OCI-LY1 (cell line): ENCODE measurements around the gene FILIP1.

Experiments
- H2AFZ ChIP-seq: fragments of 200-600 bp; sonication (generic), shearing (Covaris generic); 2 replicates; pipeline ENCODE4 v1.6.0; 2014; ENCODE audit warnings: antibody characterized with exemption, mild to moderate bottlenecking, low read length
- H3F3A ChIP-seq: fragments of 200-600 bp; sonication (generic), shearing (Covaris generic); 2 replicates; pipeline ENCODE4 v1.6.0; 2014; ENCODE audit warnings: mild to moderate bottlenecking, antibody characterized with exemption, low read length, moderate library complexity; ENCODE audit not compliant: insufficient read depth
- H3K27ac ChIP-seq: fragments of 200-600 bp; sonication (generic); 2 replicates; pipeline ENCODE4 v1.5.1; 2014; ENCODE audit warnings: low read length, mixed run types, mild to moderate bottlenecking, low read depth; ENCODE audit not compliant: poor library complexity, severe bottlenecking
- H3K27me3 ChIP-seq: fragments of 200-600 bp; sonication (generic); 2 replicates; pipeline ENCODE4 v1.6.0; 2014; ENCODE audit warnings: antibody characterized with exemption, mild to moderate bottlenecking, low read length, moderate library complexity; ENCODE audit not compliant: insufficient read depth
- H3K36me3 ChIP-seq: fragments of 200-600 bp; sonication (generic); 2 replicates; pipeline ENCODE4 v1.6.1; 2014; ENCODE audit warnings: mild to moderate bottlenecking, antibody characterized with exemption, low read length, moderate library complexity, mixed read lengths; ENCODE audit not compliant: insufficient read depth
- H3K4me1 ChIP-seq: fragments of 200-600 bp; sonication (generic); 2 replicates; pipeline ENCODE4 v1.5.1; 2014; ENCODE audit warnings: mild to moderate bottlenecking, low read length, moderate library complexity; ENCODE audit not compliant: insufficient read depth, severe bottlenecking
- H3K4me2 ChIP-seq: fragments of 200-600 bp; sonication (generic), shearing (Covaris generic); 2 replicates; pipeline ENCODE4 v1.6.1; 2014; ENCODE audit warnings: low read length
- H3K4me3 ChIP-seq: fragments of 200-600 bp; sonication (generic); 2 replicates; pipeline ENCODE4 v1.5.1; 2014; ENCODE audit warnings: low read length, low read depth, mild to moderate bottlenecking, mixed read lengths; ENCODE audit not compliant: poor library complexity, severe bottlenecking
- H3K79me2 ChIP-seq: fragments of 200-600 bp; shearing (Covaris generic); 2 replicates; pipeline ENCODE4 v1.6.1; 2016; ENCODE audit warnings: mixed run types, low read length, mixed read lengths; ENCODE audit not compliant: insufficient read depth
- H3K9ac ChIP-seq: fragments of 200-600 bp; sonication (generic), shearing (Covaris generic); 2 replicates; pipeline ENCODE4 v1.6.1; 2014; ENCODE audit warnings: mild to moderate bottlenecking, low read length, mixed read lengths
- H3K9me2 ChIP-seq: fragments of 200-600 bp; sonication (generic), shearing (Covaris generic); 2 replicates; pipeline ENCODE4 v1.6.1; 2014; ENCODE audit warnings: low read depth, mild to moderate bottlenecking, low read length, mixed read lengths
- H3K9me3 ChIP-seq: fragments of 200-600 bp; shearing (Covaris generic); 2 replicates; pipeline ENCODE4 v1.6.1; 2014; ENCODE audit warnings: low read length, mixed read lengths
- H4K20me1 ChIP-seq: fragments of 200-600 bp; sonication (generic), shearing (Covaris generic); 2 replicates; pipeline ENCODE4 v1.6.0; 2016; ENCODE audit warnings: mild to moderate bottlenecking, low read length; ENCODE audit not compliant: insufficient read depth
- CTCF ChIP-seq: fragments of 200-600 bp; sonication (generic), shearing (Covaris generic); IDR thresholded peaks from 2 replicates; pipeline ENCODE4 v1.5.1; 2017; ENCODE audit warnings: mild to moderate bottlenecking, antibody characterized with exemption, low read length, moderate library complexity, mixed read lengths
- EZH2 ChIP-seq: fragments of 200-600 bp; sonication (generic), shearing (Covaris generic); IDR thresholded peaks from 2 replicates; pipeline ENCODE4 v1.8.0; 2017; ENCODE audit warnings: borderline replicate concordance, mixed run types, mild to moderate bottlenecking, antibody characterized with exemption, low read length, moderate library complexity, mixed read lengths

FILIP1 gene

GRCh38 chr6:75381877-75382633 lies 111.5 kb downstream of the FILIP1 start:
- Histone ChIP-seq H3K4me3 (no peak overlapping the region), H3K9me2 (no peaks in the 10 kb centered on the region), H3K27me3 (no peaks in the 10 kb centered on the region), H3K9ac (no peak overlapping the region), H3K9me3 (no peaks in the 10 kb centered on the region), H3K79me2 (no peaks in the 10 kb centered on the region), H4K20me1 (no peaks in the 10 kb centered on the region), H3K4me2 (no peak overlapping the region), H2AFZ (no peak overlapping the region), H3K36me3 (no peaks in the 10 kb centered on the region), H3F3A (no peaks in the 10 kb centered on the region), H3K27ac (no peak overlapping the region), H3K4me1 (no peaks in the 10 kb centered on the region)
- TF ChIP-seq EZH2 (no peak), CTCF (no peak)

GRCh38 chr6:75379536-75379935 lies 114.1 kb downstream of the FILIP1 start:
- Histone ChIP-seq H3K36me3 (no peaks in the 10 kb centered on the region), H3K9me2 (no peaks in the 10 kb centered on the region), H3K27ac (no peak overlapping the region), H3K4me1 (no peaks in the 10 kb centered on the region), H3K4me3 (no peak overlapping the region), H3F3A (no peaks in the 10 kb centered on the region), H3K27me3 (no peaks in the 10 kb centered on the region), H4K20me1 (no peaks in the 10 kb centered on the region), H3K79me2 (no peaks in the 10 kb centered on the region), H2AFZ (no peak overlapping the region), H3K4me2 (no peak overlapping the region), H3K9me3 (no peaks in the 10 kb centered on the region), H3K9ac (no peak overlapping the region)
- TF ChIP-seq CTCF (no peak), EZH2 (no peak)

DNA sequence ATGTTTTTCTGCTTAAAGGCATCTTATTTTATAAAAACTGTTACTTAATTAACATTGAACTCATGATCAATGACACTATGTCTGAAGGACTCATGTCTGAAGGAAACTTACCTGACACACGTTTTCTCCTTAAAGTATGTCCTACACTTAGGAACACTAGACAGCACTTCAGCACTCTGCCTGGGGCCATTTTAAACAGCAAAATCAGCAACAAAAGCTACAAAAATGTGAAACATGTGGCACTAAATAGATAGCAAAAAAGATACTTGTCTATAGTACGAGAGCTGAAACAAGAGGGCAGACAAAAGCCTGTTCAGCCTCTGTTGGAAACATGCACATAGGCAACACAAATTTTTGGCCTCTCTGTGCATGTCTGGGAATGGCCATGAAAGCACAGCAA lies 115.5 kb downstream of the FILIP1 start:
- Histone ChIP-seq H2AFZ (no peak overlapping the region), H3F3A (no peaks in the 10 kb centered on the region), H3K4me2 (no peak overlapping the region), H3K27me3 (no peaks in the 10 kb centered on the region), H3K9me2 (no peaks in the 10 kb centered on the region), H3K27ac (no peak overlapping the region), H3K4me1 (no peaks in the 10 kb centered on the region), H3K36me3 (no peaks in the 10 kb centered on the region), H3K4me3 (no peak overlapping the region), H3K9me3 (no peaks in the 10 kb centered on the region), H4K20me1 (no peaks in the 10 kb centered on the region), H3K79me2 (no peaks in the 10 kb centered on the region), H3K9ac (no peak overlapping the region)
- no peak for TF ChIP-seq CTCF
- no peak for TF ChIP-seq EZH2
